ENCODE measurements around the gene ADD3. TPM values are rescaled to one million over a fixed set of nuclear protein-coding genes. Genes with fewer than 3 reads are reported as not detected.

Gene ADD3
- total RNA-seq, 1 experiment from 2014 or later, result 32.4 TPM

DNA sequence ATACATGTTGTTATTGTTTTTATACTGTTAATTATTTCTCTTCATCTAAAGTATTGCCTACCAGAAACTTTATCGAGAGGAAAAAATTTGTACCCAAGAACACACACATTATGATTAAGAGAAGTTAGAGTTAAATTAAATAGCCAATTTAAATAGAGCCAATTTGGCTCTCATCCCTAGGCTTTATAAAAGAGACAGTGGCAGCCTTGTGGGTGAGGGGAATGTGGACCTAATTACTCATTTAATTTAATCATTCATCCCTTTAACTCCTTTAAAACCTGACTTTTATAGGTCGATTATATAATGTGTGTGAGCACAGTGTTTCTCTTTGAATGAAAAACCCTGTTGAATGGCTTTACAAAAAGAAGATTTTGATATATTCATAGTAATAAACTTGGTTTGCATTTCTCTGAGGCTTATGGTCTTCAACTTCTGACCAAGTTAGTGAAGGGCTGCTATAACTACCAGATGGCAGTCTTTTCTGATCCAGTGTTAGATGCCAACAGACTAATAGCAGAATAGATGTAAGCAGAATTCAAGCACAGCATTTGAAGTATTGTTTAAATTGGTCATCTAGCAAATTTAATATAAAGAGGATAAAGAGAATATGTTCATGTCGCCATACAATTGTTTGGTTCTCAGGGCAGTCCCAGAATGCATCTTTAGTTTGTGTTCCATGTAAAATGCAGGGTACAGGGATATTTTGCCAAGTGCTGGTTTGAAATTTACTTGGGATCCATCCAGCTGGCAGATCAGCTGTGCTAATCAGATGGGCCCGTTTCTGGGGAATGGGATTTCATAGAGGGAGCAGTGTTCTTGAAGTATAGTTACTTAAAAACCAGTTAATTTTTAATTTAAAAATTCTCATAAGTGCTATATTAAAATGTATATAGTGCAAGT is 25.3 kb downstream of the ADD3 start:
- no TSS peak for BruUV-seq (replicated peaks)
- peaks cover 8% of the 10 kb centered on the region; the same call in 1 of the 2 replicates for H3K4me1 ChIP-seq (ENCODE audit: control insufficient read depth, insufficient read depth, low read length)
- no peak overlapping the region for H3K27ac ChIP-seq (ENCODE audit: low read length)
- H3K36me3 ChIP-seq (ENCODE audit: control insufficient read depth, insufficient read depth, low read length), result no peaks in the 10 kb centered on the region
- no peaks in the 10 kb centered on the region for H3K27me3 ChIP-seq (ENCODE audit: control insufficient read depth, insufficient read depth, low read length)
- H3K4me3 ChIP-seq (ENCODE audit: low read depth in 2 of 2, low read length in 2 of 2), result no peak overlapping the region
- ChIA-PET CTCF (no interaction called here), POLR2A (no interaction called here)
- DNase-seq (ENCODE audit: low read depth, low spot score), result no peak
- TF ChIP-seq, protein P1, sequence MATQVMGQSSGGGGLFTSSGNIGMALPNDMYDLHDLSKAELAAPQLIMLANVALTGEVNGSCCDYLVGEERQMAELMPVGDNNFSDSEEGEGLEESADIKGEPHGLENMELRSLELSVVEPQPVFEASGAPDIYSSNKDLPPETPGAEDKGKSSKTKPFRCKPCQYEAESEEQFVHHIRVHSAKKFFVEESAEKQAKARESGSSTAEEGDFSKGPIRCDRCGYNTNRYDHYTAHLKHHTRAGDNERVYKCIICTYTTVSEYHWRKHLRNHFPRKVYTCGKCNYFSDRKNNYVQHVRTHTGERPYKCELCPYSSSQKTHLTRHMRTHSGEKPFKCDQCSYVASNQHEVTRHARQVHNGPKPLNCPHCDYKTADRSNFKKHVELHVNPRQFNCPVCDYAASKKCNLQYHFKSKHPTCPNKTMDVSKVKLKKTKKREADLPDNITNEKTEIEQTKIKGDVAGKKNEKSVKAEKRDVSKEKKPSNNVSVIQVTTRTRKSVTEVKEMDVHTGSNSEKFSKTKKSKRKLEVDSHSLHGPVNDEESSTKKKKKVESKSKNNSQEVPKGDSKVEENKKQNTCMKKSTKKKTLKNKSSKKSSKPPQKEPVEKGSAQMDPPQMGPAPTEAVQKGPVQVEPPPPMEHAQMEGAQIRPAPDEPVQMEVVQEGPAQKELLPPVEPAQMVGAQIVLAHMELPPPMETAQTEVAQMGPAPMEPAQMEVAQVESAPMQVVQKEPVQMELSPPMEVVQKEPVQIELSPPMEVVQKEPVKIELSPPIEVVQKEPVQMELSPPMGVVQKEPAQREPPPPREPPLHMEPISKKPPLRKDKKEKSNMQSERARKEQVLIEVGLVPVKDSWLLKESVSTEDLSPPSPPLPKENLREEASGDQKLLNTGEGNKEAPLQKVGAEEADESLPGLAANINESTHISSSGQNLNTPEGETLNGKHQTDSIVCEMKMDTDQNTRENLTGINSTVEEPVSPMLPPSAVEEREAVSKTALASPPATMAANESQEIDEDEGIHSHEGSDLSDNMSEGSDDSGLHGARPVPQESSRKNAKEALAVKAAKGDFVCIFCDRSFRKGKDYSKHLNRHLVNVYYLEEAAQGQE (IDR thresholded peaks at IDR 0.05; ENCODE audit: insufficient read depth in 1 of 2, low read depth in 2 of 2, low read length in 1 of 2), result no peak
- TF ChIP-seq TCF7L2 (IDR thresholded peaks at IDR 0.05; ENCODE audit: low read depth, low read length), result no peak
- TF ChIP-seq, protein P2, sequence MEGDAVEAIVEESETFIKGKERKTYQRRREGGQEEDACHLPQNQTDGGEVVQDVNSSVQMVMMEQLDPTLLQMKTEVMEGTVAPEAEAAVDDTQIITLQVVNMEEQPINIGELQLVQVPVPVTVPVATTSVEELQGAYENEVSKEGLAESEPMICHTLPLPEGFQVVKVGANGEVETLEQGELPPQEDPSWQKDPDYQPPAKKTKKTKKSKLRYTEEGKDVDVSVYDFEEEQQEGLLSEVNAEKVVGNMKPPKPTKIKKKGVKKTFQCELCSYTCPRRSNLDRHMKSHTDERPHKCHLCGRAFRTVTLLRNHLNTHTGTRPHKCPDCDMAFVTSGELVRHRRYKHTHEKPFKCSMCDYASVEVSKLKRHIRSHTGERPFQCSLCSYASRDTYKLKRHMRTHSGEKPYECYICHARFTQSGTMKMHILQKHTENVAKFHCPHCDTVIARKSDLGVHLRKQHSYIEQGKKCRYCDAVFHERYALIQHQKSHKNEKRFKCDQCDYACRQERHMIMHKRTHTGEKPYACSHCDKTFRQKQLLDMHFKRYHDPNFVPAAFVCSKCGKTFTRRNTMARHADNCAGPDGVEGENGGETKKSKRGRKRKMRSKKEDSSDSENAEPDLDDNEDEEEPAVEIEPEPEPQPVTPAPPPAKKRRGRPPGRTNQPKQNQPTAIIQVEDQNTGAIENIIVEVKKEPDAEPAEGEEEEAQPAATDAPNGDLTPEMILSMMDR (IDR thresholded peaks at IDR 0.05), result no peak
- no peaks in the 10 kb centered on the region for H3K9me3 ChIP-seq (ENCODE audit: control insufficient read depth, insufficient read depth, low read depth, low read length)
- in situ Hi-C loops (cut with HindIII; ENCODE audit: low pct_unique_long_range_greater_than_20kb, low sequenced_read_pairs) (no loop called here), intact Hi-C loops (cut with micrococcal nuclease; ENCODE audit: unreplicated experiment) (no loop called here)
- no peak for ATAC-seq

DNA sequence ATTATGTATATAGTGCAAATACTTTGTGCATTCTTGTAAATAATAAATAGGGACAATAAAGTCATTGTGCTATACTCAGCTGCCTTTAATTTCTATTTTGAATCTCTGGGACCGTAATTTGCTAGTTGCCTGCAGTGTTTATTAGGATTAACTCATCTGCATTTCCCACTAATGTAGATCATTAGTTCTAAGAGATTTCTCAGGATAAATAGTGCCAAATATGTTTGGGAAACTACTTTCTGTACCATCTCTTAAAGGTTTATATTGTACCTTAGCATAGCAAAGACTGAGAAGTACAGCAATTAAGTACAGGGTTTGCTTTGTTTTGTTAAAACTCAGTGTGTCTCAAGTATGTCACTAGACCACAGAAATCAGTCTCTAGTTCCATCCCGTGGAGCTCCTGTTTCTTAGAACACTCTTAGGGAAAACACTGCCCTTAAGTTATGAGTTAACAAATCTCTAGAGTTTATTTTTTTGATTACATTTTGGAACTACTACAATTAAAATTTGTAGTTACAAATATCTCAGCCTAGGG is 26.0 kb downstream of the ADD3 start:
- Histone ChIP-seq H3K36me3 (ENCODE audit: control insufficient read depth, insufficient read depth, low read length) (no peaks in the 10 kb centered on the region), H3K9me3 (ENCODE audit: control insufficient read depth, insufficient read depth, low read depth, low read length) (no peaks in the 10 kb centered on the region), H3K27me3 (ENCODE audit: control insufficient read depth, insufficient read depth, low read length) (no peaks in the 10 kb centered on the region), H3K4me3 (ENCODE audit: low read depth in 2 of 2, low read length in 2 of 2) (no peak overlapping the region), H3K4me1 (ENCODE audit: control insufficient read depth, insufficient read depth, low read length) (peaks cover 8% of the 10 kb centered on the region; the same call in 1 of the 2 replicates), H3K27ac (ENCODE audit: low read length) (no peak overlapping the region)
- ChIA-PET POLR2A (no interaction called here), CTCF (no interaction called here)
- in situ Hi-C loops (cut with HindIII; ENCODE audit: low pct_unique_long_range_greater_than_20kb, low sequenced_read_pairs), result no loop called here
- BruUV-seq (replicated peaks), result no TSS peak
- no peak for ATAC-seq
- TF ChIP-seq, protein P2 (IDR thresholded peaks at IDR 0.05), result no peak
- TF ChIP-seq, protein P1 (IDR thresholded peaks at IDR 0.05; ENCODE audit: insufficient read depth in 1 of 2, low read depth in 2 of 2, low read length in 1 of 2), result no peak
- TF ChIP-seq TCF7L2 (IDR thresholded peaks at IDR 0.05; ENCODE audit: low read depth, low read length) (no peak), POLR2AphosphoS5 (IDR thresholded peaks at IDR 0.05; ENCODE audit: low read depth, low read length) (no peak), SIN3A (IDR thresholded peaks at IDR 0.05; ENCODE audit: borderline replicate concordance, insufficient read depth, low read depth, low read length) (no peak)
- DNase-seq (ENCODE audit: low read depth, low spot score), result no peak
- intact Hi-C loops (cut with micrococcal nuclease; ENCODE audit: unreplicated experiment), result no loop called here

Measured in Panc1 (cell line).